GM18873 (cell line): ENCODE measurements around the gene SPC25.
"Not testable (repeated sequence)": the region's sequence is repeated elsewhere in the genome, so short reads cannot be mapped to it uniquely, and the experiment has no call there.

ENCODE experiments used
- ATAC-seq: cut with Tn5 transposase; IDR thresholded peaks from one replicate; pipeline ENCODE4 v1.9.1; 2021; ENCODE audit warnings: mild to moderate bottlenecking, moderate library complexity, moderate number of reproducible peaks; ENCODE audit not compliant: unreplicated experiment, low FRiP score

SPC25 gene

GRCh38 chr2:168904358-168904757, 14.1 kb upstream of the SPC25 start:
- ATAC-seq, result no peak

DNA sequence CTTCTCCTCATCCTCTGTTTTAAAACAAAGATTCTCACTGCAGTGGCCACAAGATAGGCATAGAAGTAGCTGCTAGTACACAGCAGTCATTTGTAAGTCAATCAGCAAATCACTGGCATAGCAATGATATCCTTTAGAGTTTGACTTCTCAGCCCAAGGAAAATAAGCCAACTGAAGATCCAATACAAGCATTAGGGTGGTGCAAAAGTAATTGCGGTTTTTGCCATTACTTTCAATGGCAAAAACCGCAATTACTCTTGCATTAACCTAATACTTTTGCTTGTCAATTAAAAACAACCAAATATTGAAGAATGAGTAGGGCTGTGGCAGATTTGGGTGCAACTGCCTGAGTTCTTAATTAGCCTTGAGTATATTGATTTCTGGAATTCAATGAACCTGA, 13.7 kb upstream of the SPC25 start:
- ATAC-seq, result no peak

GRCh38 chr2:168901003-168901402, 10.8 kb upstream of the SPC25 start, which contains the start of gene G6PC2:
Gene G6PC2, plus strand, starts transcription at chr2:168901291. Its CDS starts 41 bp downstream, at chr2:168901332.
- no peak for ATAC-seq

DNA sequence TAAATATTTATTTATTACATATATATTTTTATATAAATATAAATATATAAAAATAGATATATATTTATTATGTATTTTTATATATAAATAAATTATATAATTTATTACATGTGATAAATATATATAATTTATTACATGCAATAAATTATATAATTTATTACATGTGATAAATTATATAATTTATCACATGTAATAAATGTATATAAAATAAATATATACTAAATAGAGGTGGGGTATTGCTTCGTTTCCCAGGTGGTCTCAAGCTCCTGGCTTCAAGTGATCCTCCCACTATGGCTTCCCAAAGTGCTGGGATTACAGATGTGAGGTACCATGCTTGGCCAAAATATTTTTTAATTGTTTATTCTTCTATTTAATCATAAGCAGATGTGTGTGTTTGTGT, 7.2 kb upstream of the SPC25 start:
- no peak for ATAC-seq

DNA sequence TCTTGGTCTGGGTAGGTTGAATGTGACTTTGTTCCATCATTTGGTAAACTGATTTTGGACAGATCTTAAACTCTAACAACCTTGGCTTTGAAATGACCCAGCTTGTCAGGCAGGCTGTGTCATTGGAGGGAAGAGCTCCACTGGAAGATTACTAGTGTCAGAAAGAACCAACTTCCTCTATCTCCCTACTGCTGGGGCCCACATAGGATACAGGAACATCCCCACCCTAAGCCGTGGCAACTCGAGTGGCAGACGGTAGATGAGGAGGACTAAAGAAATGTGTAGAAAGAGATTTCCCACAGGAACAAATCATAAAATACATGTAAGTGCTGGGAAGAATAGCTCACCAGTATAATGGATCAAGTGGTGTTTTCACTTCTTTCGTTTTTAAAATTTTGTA, 6.6 kb upstream of the SPC25 start:
- no peak for ATAC-seq

DNA sequence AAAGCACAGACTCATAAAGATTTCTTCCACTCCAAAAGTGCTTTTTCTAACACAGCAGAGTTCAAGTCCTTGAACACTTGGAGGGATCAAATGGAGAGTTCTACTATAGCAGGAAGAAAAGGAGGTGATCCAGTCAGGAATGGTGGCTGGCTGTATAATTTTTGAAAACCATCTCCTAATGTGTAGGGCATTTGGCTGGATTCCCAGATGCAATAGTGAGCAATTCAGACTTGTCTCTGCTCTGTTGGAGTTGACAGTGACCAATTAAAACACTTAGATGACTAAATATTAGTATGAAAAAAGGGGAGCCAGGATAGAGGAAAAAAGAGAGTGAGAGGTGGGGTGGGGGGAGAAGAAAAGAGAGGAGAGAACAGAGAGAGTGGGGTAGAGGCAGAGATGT, 5.5 kb upstream of the SPC25 start:
- no peak for ATAC-seq

GRCh38 chr2:168894720-168895119, 4.5 kb upstream of the SPC25 start:
- ATAC-seq, result no peak

- ATAC-seq, result no peak
These were observed 3.9 kb upstream of the SPC25 start for GRCh38 chr2:168894101-168894500.

DNA sequence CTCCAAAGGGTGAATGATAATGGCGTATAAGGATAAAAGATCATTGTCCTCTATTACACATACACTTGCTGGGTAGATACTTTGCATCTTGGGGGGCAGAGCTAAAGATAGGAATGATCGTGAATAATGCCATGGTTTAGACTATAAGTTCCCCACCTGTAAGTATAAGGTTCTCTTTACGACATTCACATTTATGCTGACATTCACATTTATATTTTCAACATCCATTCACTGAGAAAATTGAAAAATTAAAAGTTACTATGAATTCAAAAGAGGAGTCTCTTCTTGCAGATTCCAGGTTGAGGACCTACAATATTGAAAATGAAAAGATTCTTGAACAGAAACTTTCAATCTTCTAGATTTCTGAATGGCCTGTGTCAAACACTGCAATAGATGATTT, 2.1 kb upstream of the SPC25 start:
- no peak for ATAC-seq

DNA sequence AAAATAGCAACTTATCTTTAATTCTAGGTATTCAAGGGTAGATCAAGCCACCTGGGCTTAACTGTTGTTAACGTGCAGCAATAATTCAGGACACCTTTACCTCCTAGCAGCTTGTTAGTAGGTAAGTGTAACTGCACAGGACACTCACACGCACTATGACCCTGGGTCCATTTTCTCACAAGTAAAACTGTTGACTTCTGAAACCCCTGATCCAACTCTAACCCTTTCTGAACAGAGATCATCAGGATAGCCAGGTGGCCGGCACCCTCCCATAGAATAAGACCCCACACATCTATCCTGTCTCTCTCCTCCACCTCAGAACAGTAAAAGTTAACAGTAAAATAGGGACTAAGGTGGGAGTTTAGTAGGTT, 610 bp downstream of the SPC25 start:
- ATAC-seq, result no peak

- no peak for ATAC-seq
These were observed 5.3 kb downstream of the SPC25 start for GRCh38 chr2:168884975-168885374.

DNA sequence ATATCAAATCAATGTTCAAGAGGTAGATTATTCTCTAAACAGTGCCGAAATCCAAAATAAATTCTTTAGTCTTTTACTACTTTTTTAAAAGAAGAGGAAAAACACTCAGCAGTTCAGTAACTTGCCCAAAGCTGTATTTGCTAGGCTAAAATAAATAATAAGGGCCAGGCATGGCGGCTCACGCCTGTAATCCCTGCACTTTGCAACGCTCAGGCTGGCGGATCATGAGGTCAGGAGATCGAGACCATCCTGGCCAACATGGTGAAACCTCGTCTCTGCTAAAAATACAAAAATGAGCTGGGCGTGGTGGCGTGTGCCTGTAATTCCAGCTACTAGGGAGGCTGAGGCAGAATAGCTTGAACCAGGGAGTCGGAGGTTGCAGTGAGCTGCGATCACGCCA, 8.1 kb downstream of the SPC25 start:
- ATAC-seq, result not testable (repeated sequence)

DNA sequence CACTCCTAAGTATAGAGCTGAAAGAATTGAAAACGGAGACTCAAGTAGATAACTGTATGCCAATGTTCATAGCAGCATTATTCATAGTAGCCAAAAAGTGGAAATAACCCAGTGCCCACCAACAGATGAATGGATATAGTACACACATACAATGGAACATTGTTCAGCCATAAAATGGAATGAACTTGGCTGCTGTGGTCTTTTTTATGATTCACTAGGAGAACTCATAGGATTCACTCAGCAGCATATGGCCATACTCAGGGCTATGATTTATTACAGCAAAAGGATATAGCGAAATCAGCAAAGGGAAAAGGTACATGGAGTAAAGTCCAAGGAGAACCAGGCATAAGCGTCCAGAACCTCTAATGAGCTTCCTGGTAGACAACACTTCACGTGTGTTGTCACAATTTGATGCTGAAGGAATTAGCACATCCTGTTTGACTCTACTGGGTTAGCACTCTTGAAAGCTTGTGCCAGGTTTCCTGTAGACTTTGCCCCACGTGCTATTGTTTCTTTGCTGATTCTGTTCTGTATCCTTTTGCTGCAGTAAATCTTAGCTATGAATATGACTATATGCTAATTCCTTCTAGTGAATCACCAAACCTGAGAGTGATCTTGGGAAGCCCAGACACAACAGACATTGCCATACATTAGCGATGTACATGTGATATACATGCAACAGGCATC, 15.7 kb downstream of the SPC25 start:
- no peak for ATAC-seq

DNA sequence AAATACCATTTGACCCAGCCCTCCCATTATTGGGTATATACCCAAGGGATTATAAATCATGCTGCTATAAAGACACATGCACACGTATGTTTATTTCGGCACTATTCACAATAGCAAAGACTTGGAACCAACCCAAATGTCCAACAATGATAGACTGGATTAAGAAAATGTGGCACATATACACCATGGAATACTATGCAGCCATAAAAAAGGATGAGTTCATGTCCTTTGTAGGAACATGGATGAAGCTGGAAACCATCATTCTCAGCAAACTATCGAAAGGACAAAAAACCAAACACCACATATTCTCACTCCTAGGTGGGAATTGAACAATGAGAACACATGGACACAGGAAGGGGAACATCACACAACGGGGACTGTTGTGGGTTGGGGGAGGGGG, 19.4 kb downstream of the SPC25 start:
- not testable (repeated sequence) for ATAC-seq

GRCh38 chr2:168870369-168870768, 19.9 kb downstream of the SPC25 start:
- not testable (repeated sequence) for ATAC-seq

- not testable (repeated sequence) for ATAC-seq
These were observed 23.1 kb downstream of the SPC25 start for GRCh38 chr2:168867164-168867563.

- ATAC-seq, result no peak
These were observed 32.1 kb downstream of the SPC25 start for GRCh38 chr2:168858146-168858545.

- ATAC-seq, result no peak
These were observed 34.6 kb downstream of the SPC25 start for GRCh38 chr2:168855601-168856000.

- ATAC-seq, result no peak
These were observed 35.6 kb downstream of the SPC25 start for GRCh38 chr2:168854651-168855050.

DNA sequence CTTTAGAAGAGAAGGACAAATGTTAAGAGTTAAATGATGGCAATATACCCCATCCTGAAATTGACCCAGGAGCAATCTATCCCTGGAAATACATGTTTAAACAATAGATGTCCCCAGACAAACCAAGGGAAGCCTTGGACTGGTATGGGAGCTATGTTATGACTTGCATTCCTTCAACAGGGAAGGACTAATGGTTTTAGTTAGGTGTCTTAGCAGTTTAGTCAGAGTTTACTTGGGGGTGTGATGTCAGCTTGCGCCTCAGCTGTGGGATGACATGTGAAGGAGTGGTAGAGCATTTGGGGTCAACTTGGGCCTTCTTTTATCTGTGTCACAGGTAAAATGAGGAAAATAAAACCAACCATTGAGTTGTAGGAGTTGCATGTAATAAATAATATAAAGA, 36.8 kb downstream of the SPC25 start:
- ATAC-seq, result no peak

- ATAC-seq, result no peak
These were observed 37.7 kb downstream of the SPC25 start for GRCh38 chr2:168852481-168852880.

DNA sequence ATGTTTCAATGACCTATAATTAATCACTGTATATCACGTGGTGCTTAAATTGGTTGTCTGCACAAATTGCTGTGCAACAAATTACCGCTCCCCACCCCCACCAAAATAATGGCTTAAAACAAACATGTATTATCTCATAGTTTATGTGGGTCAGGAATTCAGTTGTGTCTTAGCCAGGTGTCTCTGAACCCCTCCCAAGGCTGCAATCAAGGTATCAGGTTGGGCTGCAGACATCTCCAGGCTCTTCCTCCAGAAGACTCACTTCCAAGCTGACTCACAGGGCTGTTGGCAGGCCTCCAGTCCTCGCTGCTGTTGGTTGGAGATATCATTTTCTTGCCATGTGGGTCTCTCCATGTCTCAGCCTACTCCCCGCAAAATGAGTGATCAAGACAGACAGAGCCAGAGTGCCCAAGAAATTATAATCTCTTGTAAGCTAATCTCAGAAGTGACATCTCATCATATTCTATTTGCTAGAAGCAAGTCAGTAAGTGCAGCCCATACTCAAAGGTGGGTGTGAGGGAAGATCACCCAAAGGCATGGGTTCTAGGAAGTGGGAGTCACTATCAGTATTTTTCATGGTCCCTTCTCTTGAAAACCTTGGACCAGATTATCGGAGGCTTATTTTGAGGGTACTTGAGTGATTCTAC, 38.4 kb downstream of the SPC25 start:
- ATAC-seq, result no peak
